H1 (cell line): ENCODE data around the gene TNS3. TPM values are rescaled to one million over a fixed set of nuclear protein-coding genes. Genes with fewer than 3 reads are reported as not detected.

Experiments used
- NRF1 ChIP-seq: IDR thresholded peaks from 2 replicates; pipeline ENCODE4 v1.6.1; 2011; ENCODE audit warnings: mild to moderate bottlenecking, low read depth, low read length, improper control_type of control experiment
- polyA plus RNA-seq, 7 experiments: library from polyadenylated mRNA; depleted of rRNA in 3 of 7; stranded (reverse) in 5 of 7; unstranded in 2 of 7; fragments of >200 nt in 5 of 7; fragments of 200-250 nt in 2 of 7; gene quantifications; 1 replicate in 5 of 7; 2 replicates in 1 of 7; 4 replicates in 1 of 7; pipeline versions ENCODE4 v1.2.1 to v1.2.3, GENCODE V29; 2011 to 2013; ENCODE audit warnings: missing spikeins in 2 of 7, mixed read lengths in 2 of 7
- total RNA-seq: library from RNA; stranded (reverse); fragmentation: NEBNext Ultra II Directional; extraction: Animal tissue kit (Norgen Biotek cat#: 25700); gene quantifications from 2 replicates; pipeline ENCODE4 v1.2.1, GENCODE V29; 2021

Gene TNS3
- total and polyA plus RNA-seq, 2 of the 8 experiments (the other 6 are each of a cell fraction or from before 2014, with no cell fraction given): 11.9 to 24.2 TPM

- TF ChIP-seq NRF1: no peak
Measured at GRCh38 chr7:47313564-47313963, 268.3 kb downstream of the TNS3 start (continued).
